GM18498 (cell line): Measurements from ENCODE around the gene MYOCOS.
"Not testable (repeated sequence)": the region's sequence is repeated elsewhere in the genome, so short reads cannot be mapped to it uniquely, and the experiment has no call there.

Source experiments
- ATAC-seq: cut with Tn5 transposase; IDR thresholded peaks from one replicate; pipeline ENCODE4 v1.9.1; 2021; ENCODE audit warnings: mild to moderate bottlenecking, moderate library complexity; ENCODE audit not compliant: unreplicated experiment

MYOCOS gene

GRCh38 chr1:171622152-171622462 is at the start of gene MYOCOS:
Gene MYOCOS, plus strand, starts transcription at chr1:171622243. Its CDS starts 1,641 bp downstream, at chr1:171623884.
- ATAC-seq = no peak

GRCh38 chr1:171576144-171576543 is 45.9 kb upstream of the MYOCOS start:
- no peak for ATAC-seq

GRCh38 chr1:171581226-171581625 is 40.8 kb upstream of the MYOCOS start:
- ATAC-seq = no peak

GRCh38 chr1:171581766-171582165 is 40.3 kb upstream of the MYOCOS start:
- no peak for ATAC-seq

- ATAC-seq = no peak
Observed at GRCh38 chr1:171582589-171582988, 39.5 kb upstream of the MYOCOS start.

GRCh38 chr1:171583591-171584201 is 38.3 kb upstream of the MYOCOS start:
- ATAC-seq = no peak

- ATAC-seq = no peak
Observed at GRCh38 chr1:171585715-171586114, 36.3 kb upstream of the MYOCOS start.

GRCh38 chr1:171588230-171588629 is 33.8 kb upstream of the MYOCOS start:
- ATAC-seq = no peak

GRCh38 chr1:171590022-171590421 is 32.0 kb upstream of the MYOCOS start:
- ATAC-seq = no peak

GRCh38 chr1:171595324-171595723 is 26.7 kb upstream of the MYOCOS start:
- ATAC-seq = no peak

GRCh38 chr1:171596119-171596518 is 25.9 kb upstream of the MYOCOS start:
- ATAC-seq = no peak

- no peak for ATAC-seq
Observed at GRCh38 chr1:171596705-171597104, 25.3 kb upstream of the MYOCOS start.

GRCh38 chr1:171597203-171597602 is 24.8 kb upstream of the MYOCOS start:
- ATAC-seq = no peak

- not testable (repeated sequence) for ATAC-seq
Observed at GRCh38 chr1:171600310-171600709, 21.7 kb upstream of the MYOCOS start.

GRCh38 chr1:171600862-171601261 is 21.2 kb upstream of the MYOCOS start:
- ATAC-seq = no peak

GRCh38 chr1:171603042-171603441 is 19.0 kb upstream of the MYOCOS start:
- not testable (repeated sequence) for ATAC-seq

- peak; percentile 50 for ATAC-seq
Observed at GRCh38 chr1:171606402-171606941, 15.6 kb upstream of the MYOCOS start.

- ATAC-seq = peak; percentile 46
Observed at GRCh38 chr1:171610385-171610784, 11.7 kb upstream of the MYOCOS start.

- no peak for ATAC-seq
Observed at GRCh38 chr1:171611306-171611705, 10.7 kb upstream of the MYOCOS start.

GRCh38 chr1:171613282-171613681 is 8.8 kb upstream of the MYOCOS start:
- no peak for ATAC-seq

GRCh38 chr1:171615122-171615906 is 6.7 kb upstream of the MYOCOS start:
- ATAC-seq = peak; percentile 47

- ATAC-seq = no peak
Observed at GRCh38 chr1:171616586-171616985, 5.5 kb upstream of the MYOCOS start.
